RPMI8226 (cell line): ENCODE data around the gene SOX30.
"Not testable (repeated sequence)": the region's sequence is repeated elsewhere in the genome, so short reads cannot be mapped to it uniquely, and the experiment has no call there.

Source experiments
- DNase-seq: peaks from one replicate; pipeline ENCODE4 v3.0.0-alpha.2; 2015

The SOX30 gene

DNA sequence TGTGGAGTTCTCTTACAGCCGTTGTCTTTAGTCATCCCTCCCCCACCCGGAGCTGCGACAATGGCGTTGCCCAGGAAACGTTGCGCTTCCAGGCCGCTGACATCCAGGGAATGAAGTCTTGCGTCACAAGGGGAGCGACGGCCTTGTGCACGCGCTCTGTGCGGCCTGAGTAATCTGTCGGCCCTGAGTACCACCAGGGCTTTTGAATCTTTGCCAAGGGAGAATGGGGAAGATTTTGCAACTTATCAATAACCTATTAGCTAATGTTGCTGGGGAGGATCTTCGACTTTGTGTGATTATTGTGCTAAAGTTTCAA lies at the start of gene SOX30:
Gene SOX30 (minus strand): TSS at position 62 of the 316 bp plus-strand sequence. CDS start 360 bp downstream, outside the sequence.
- DNase-seq = no peak

- not testable (repeated sequence) for DNase-seq
Measured at GRCh38 chr5:157698674-157699073, 46.4 kb upstream of the SOX30 start.

GRCh38 chr5:157696154-157696553 lies 43.9 kb upstream of the SOX30 start:
- DNase-seq = not testable (repeated sequence)

GRCh38 chr5:157693816-157694215 lies 41.6 kb upstream of the SOX30 start:
- DNase-seq = not testable (repeated sequence)

GRCh38 chr5:157690690-157691433 lies 38.6 kb upstream of the SOX30 start:
- no peak for DNase-seq

- no peak for DNase-seq
Measured at GRCh38 chr5:157689942-157690689, 37.9 kb upstream of the SOX30 start.

DNA sequence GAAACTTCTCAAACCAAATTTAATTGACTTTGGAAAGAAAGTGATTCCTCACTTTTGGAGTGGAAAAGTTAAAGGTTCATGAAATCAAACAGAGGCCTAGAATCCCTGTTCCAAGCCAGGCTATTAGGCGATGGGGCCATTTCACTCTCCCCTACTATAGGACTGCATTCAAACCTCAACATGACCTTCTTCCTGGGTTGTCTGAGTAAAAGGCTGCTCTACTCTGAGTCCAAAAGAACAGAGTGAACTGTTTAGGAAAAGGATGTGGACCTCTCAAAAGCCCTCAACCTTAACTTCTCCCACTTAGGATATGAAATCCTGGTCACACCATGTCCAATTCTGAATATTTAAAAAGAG lies 34.9 kb upstream of the SOX30 start:
- DNase-seq = no peak

DNA sequence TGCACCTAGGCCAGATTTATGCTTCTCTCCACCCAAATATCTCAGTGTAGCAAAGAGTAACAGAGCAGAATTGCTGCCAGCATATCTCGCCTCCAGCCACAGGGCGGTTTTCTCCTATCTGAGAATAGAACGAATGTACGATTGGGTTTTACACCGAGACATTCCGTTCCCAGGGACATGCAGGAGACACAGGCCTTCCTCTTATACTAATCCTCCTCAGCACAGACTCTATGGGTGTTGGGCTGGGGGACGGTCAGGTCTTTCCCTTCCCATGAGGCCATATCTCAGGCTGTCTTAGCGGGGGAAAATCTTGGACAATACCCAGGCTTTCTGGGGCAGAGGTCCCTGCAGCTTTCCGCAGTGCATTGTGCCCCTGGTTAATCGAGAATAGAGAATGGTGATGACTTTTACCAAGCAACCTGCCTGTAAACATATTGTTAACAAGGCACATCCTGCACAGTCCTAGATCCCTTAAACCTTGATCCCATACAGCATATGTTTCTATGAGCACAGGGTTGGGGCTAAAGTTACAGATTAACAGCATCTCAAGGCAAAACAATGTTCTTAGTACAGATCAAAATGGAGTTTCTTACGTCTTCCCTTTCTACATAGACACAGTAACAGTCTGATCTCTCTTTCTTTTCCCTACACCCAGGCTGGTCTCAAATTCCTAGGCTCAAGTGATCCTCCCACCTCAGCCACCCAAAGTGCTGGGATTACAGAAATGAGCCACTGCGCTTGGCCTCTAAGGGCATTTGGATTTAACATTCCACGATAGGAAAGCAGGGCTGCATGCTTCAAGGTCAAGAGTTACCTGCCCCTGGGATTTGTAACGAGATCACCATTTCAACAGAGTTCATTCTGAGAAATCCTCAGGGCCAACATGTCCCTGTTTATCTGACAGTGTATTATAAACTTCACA lies 34.3 kb upstream of the SOX30 start:
- DNase-seq = not testable (repeated sequence)

- DNase-seq = no peak
Measured at GRCh38 chr5:157682257-157682656, 30.0 kb upstream of the SOX30 start.

- DNase-seq = no peak
Measured at GRCh38 chr5:157681048-157681447, 28.8 kb upstream of the SOX30 start.

DNA sequence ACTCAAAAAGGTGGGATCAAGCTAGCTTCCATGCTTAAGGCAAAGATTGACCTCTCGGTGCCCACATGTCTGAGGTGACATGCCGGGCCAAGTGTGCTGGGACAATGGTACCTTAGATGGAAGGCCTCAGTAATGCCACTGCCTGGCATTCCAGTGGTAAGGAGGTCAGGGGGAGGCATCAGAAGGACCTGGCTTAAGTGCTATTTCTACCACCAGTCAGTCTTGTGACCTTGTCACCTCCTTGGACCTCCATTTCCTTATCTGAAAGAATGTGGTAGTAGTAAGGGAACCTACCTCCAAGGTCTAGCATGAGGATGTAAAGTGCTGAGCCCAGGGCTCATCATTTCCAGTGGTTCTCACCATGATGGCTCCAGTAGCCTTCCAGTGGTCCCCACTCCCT lies 28.0 kb upstream of the SOX30 start:
- DNase-seq = no peak

DNA sequence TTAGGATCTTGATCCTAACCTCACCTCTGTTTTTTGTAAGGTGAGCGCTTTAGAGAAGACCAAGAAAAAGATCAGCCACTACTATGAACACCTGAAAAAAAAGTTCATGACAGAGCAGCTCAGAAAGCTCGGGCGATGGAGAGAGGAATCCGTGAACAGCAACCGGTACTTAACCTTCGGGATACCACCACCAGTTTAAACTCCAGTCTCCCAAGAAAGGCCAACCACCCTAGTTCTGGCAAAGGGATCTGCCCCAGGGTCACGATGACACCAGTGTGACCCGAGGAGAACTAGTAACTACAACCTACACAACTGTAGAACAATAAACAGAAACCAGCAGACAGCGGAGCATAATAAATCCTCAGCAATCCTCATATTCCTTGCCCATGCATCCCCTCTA lies 27.6 kb upstream of the SOX30 start:
- DNase-seq = no peak

DNA sequence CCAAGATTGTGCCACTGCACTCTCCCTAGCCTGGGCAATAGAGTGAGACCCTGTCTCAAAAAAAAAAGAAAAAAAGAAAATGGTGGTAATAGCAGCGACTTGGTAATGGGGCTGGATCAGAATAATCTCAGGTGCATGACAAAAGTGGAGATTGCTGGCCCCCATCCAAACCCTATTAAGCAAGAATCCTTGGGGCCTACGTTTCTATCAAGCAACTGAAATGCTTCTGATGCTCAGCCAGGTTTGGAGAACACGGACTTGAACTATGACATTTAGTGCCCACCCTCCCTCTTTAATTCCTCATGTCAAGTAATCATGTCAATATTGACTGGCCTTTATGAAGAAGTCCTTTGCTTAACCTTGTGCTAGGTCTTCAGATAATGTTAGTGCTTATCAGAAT lies 25.7 kb upstream of the SOX30 start:
- DNase-seq = peak; percentile 8

GRCh38 chr5:157674351-157674750 lies 22.1 kb upstream of the SOX30 start:
- DNase-seq = not testable (repeated sequence)

- no peak for DNase-seq
Measured at GRCh38 chr5:157672976-157673375, 20.7 kb upstream of the SOX30 start.

GRCh38 chr5:157671592-157672330 lies 19.5 kb upstream of the SOX30 start:
- no peak for DNase-seq

- DNase-seq = peak; percentile 19
Measured at GRCh38 chr5:157670662-157671591, 18.7 kb upstream of the SOX30 start, which contains the start of gene C5orf52. TSS of gene C5orf52 (plus strand) at chr5:157671533. CDS start at chr5:157671615, 82 bp downstream.

DNA sequence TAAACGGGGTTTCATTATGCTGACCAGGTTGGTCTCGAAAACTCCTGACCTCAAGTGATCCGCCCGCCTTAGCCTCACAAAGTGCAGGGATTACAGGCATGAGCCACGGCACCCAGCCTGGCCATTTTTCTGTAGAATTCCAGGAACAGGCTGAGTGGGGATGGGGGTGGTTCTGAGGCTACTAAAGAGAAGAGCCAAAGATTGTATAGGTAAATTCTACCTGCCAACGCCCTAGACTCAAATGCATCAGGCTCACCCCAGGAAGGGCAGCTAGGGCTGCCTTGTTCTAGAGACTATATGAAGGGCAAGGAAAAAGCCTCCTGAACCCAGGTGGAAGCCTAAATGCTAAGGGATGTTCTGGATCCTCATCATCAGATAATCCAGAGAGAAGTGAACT lies 17.5 kb upstream of the SOX30 start:
- DNase-seq = no peak

- DNase-seq = no peak
Measured at GRCh38 chr5:157668356-157668755, 16.1 kb upstream of the SOX30 start.

DNA sequence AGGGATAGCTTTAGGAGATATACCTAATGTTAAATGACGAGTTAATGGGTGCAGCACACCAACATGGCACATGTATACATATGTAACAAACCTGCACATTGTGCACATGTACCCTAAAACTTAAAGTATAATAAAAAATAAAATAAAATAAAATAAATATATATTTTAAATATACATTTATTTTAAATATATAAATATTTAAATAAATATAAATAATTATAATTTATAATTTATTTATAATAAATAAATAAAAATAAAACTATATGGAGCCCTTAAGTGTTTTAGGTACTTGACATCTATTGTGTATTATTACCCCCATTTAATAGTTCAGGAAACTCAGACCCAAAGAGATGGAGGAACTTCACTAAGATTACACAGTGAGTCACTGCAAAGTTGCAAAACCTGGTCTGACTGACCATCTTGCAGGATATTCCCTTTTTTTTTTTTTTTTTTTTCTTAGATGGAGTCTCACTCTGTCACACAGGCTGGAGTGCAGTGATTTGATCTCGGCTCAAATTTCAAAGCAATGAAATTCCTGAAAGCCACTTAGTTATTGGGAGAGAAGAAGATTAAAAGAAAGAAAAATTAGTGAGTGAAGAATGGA lies 13.3 kb upstream of the SOX30 start:
- DNase-seq = no peak
